Thoracic aorta (tissue), 2 donors: Measurements from ENCODE around the gene FUT7. TPM values are rescaled to one million over a fixed set of nuclear protein-coding genes. Genes with fewer than 3 reads are reported as not detected.

Experiments used
- ATAC-seq: fragments of 150-250 bp; one replicate; pipeline ENCODE4 v1.8.0; 2017; ENCODE audit warnings: low read depth; ENCODE audit not compliant: insufficient number of reproducible peaks, low FRiP score
- DNase-seq: peaks from one replicate; pipeline ENCODE4 v3.0.0-alpha.2; 2020; ENCODE audit warnings: low spot score
- H3K27ac ChIP-seq, 2 donors: fragments of 200-600 bp; sonication (generic); 1 replicate in 1 of 2; 2 replicates in 1 of 2; pipeline ENCODE4 v1.5.1; 2016; ENCODE audit warnings: mild to moderate bottlenecking in 2 of 2, moderate library complexity in 2 of 2
- H3K27me3 ChIP-seq: fragments of 200-600 bp; sonication (generic); replicated peaks from 2 replicates; pipeline ENCODE4 v1.6.0; 2016; ENCODE audit warnings: mild to moderate bottlenecking; ENCODE audit not compliant: insufficient read depth
- H3K36me3 ChIP-seq: fragments of 200-600 bp; sonication (generic); one replicate; pipeline ENCODE4 v1.5.1; 2016
- H3K4me1 ChIP-seq, 2 donors: fragments of 200-600 bp; sonication (generic); 1 replicate in 1 of 2; 2 replicates in 1 of 2; pipeline versions ENCODE4 v1.5.1 to v1.6.0; 2016; ENCODE audit warnings: low read depth in 2 of 2, mild to moderate bottlenecking in 1 of 2; ENCODE audit not compliant: control insufficient read depth in 1 of 2
- H3K4me3 ChIP-seq: fragments of 200-600 bp; sonication (generic); 2 replicates; pipeline ENCODE4 v1.5.1; 2016; ENCODE audit warnings: mild to moderate bottlenecking
- H3K9me3 ChIP-seq: fragments of 200-600 bp; sonication (generic); 2 replicates; pipeline ENCODE4 v1.5.1; 2016
- CTCF ChIP-seq: fragments of 200-600 bp; sonication (generic); IDR thresholded peaks from one replicate; pipeline ENCODE4 v1.5.1; 2019; ENCODE audit warnings: antibody characterized with exemption
- total RNA-seq, 2 donors: library from RNA; depleted of rRNA; stranded (reverse); fragments of >200 nt; gene quantifications; one replicate each; pipeline versions ENCODE4 v1.1.0 to v1.2.3, GENCODE V29; 2016

The FUT7 gene
- total RNA-seq, 2 donors from 2014 or later = not detected

- Histone ChIP-seq H3K9me3 (no peaks in the 10 kb centered on the region), H3K4me1 (peaks cover 0 to 8% of the 10 kb centered on the region in 2 donors), H3K36me3 (no peaks in the 10 kb centered on the region), H3K4me3 (no peak overlapping the region), H3K27me3 (no peaks in the 10 kb centered on the region), H3K27ac (no peak overlapping the region)
- DNase-seq (no peak), ATAC-seq (no peak)
- no peak for TF ChIP-seq CTCF
Observed at GRCh38 chr9:137062384-137062783, 30.5 kb upstream of the FUT7 start.

- no peaks in the 10 kb centered on the region for H3K36me3 ChIP-seq
- DNase-seq (no peak), ATAC-seq (no peak)
- H3K27ac ChIP-seq = no peak overlapping the region
- no peak for TF ChIP-seq CTCF
- H3K27me3 ChIP-seq = peaks cover under 1% of the 10 kb centered on the region
- peaks cover 1 to 18% of the 10 kb centered on the region in 2 donors for H3K4me1 ChIP-seq
- H3K4me3 ChIP-seq = no peak overlapping the region
- H3K9me3 ChIP-seq = no peaks in the 10 kb centered on the region
Observed at GRCh38 chr9:137058521-137059234, 26.8 kb upstream of the FUT7 start.

- ATAC-seq (no peak), DNase-seq (no peak)
- TF ChIP-seq CTCF = no peak
- no peak overlapping the region for H3K4me3 ChIP-seq
- no peaks in the 10 kb centered on the region for H3K9me3 ChIP-seq
- H3K27me3 ChIP-seq = peaks cover 8% of the 10 kb centered on the region
- peaks cover 7 to 23% of the 10 kb centered on the region in 2 donors for H3K4me1 ChIP-seq
- no peaks in the 10 kb centered on the region for H3K36me3 ChIP-seq
- H3K27ac ChIP-seq = no peak overlapping the region
Observed at GRCh38 chr9:137057545-137057944, 25.7 kb upstream of the FUT7 start.

- no peak for TF ChIP-seq CTCF
- H3K27me3 ChIP-seq = peaks cover 8% of the 10 kb centered on the region
- ATAC-seq (no peak), DNase-seq (no peak)
- no peaks in the 10 kb centered on the region for H3K9me3 ChIP-seq
- peaks cover 7 to 23% of the 10 kb centered on the region in 2 donors for H3K4me1 ChIP-seq
- H3K27ac ChIP-seq = no peak overlapping the region
- no peaks in the 10 kb centered on the region for H3K36me3 ChIP-seq
- H3K4me3 ChIP-seq = no peak overlapping the region
Observed at GRCh38 chr9:137056739-137057415, 25.0 kb upstream of the FUT7 start.
